Measurements from ENCODE around the gene PAX6.

PAX6 gene

GRCh38 chr11:31800398-31801265 lies 10.5 kb downstream of the PAX6 start:
- TF ChIP-seq OSR1 (CRISPR knock-in tag; IDR thresholded peaks at IDR 0.05) = no peak
- no peak for TF ChIP-seq BACH2 (CRISPR knock-in tag; IDR thresholded peaks at IDR 0.05; ENCODE audit: borderline replicate concordance)
- no peak for TF ChIP-seq ZNF70 (CRISPR knock-in tag; IDR thresholded peaks at IDR 0.05)
- TF ChIP-seq TCF4 (CRISPR knock-in tag; IDR thresholded peaks at IDR 0.05; ENCODE audit: borderline replicate concordance) = no peak
- no peak for TF ChIP-seq TOX (CRISPR knock-in tag; IDR thresholded peaks at IDR 0.05; ENCODE audit: borderline replicate concordance)
- no peak for TF ChIP-seq TSHZ2 (CRISPR knock-in tag; IDR thresholded peaks at IDR 0.05)
- TF ChIP-seq ZNF565 (CRISPR knock-in tag; conservative IDR thresholded peaks at IDR 0.05; ENCODE audit: low read depth) = no peak
- TF ChIP-seq ZC3H10 (CRISPR knock-in tag; IDR thresholded peaks at IDR 0.05) = no peak
- TF ChIP-seq, protein P1, sequence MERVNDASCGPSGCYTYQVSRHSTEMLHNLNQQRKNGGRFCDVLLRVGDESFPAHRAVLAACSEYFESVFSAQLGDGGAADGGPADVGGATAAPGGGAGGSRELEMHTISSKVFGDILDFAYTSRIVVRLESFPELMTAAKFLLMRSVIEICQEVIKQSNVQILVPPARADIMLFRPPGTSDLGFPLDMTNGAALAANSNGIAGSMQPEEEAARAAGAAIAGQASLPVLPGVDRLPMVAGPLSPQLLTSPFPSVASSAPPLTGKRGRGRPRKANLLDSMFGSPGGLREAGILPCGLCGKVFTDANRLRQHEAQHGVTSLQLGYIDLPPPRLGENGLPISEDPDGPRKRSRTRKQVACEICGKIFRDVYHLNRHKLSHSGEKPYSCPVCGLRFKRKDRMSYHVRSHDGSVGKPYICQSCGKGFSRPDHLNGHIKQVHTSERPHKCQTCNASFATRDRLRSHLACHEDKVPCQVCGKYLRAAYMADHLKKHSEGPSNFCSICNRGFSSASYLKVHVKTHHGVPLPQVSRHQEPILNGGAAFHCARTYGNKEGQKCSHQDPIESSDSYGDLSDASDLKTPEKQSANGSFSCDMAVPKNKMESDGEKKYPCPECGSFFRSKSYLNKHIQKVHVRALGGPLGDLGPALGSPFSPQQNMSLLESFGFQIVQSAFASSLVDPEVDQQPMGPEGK (CRISPR knock-in tag; IDR thresholded peaks at IDR 0.05; ENCODE audit: borderline replicate concordance) = no peak
- no peak for TF ChIP-seq GLIS3 (CRISPR knock-in tag; IDR thresholded peaks at IDR 0.05)
- TF ChIP-seq SNAI2 (CRISPR knock-in tag; IDR thresholded peaks at IDR 0.05) = no peak
- TF ChIP-seq RARB (CRISPR knock-in tag; IDR thresholded peaks at IDR 0.05) = no peak
- no peak for TF ChIP-seq ZNF8 (CRISPR knock-in tag; IDR thresholded peaks at IDR 0.05)
- TF ChIP-seq ZFP3 (CRISPR knock-in tag; IDR thresholded peaks at IDR 0.05) = no peak
- no peak for TF ChIP-seq CSDC2 (CRISPR knock-in tag; IDR thresholded peaks at IDR 0.05)
- TF ChIP-seq ISL1 (CRISPR knock-in tag; IDR thresholded peaks at IDR 0.05) = no peak
- ATAC-seq = no peak

GRCh38 chr11:31799435-31800397 lies 11.4 kb downstream of the PAX6 start:
- no peak for ATAC-seq
- no peak for TF ChIP-seq TSHZ2 (CRISPR knock-in tag; IDR thresholded peaks at IDR 0.05)
- TF ChIP-seq ZC3H10 (CRISPR knock-in tag; IDR thresholded peaks at IDR 0.05) = no peak
- TF ChIP-seq, protein P1 (CRISPR knock-in tag; IDR thresholded peaks at IDR 0.05; ENCODE audit: borderline replicate concordance) = no peak
- TF ChIP-seq ZNF565 (CRISPR knock-in tag; conservative IDR thresholded peaks at IDR 0.05; ENCODE audit: low read depth) = no peak
- no peak for TF ChIP-seq PPARA (CRISPR knock-in tag; IDR thresholded peaks at IDR 0.05; ENCODE audit: borderline replicate concordance)
- TF ChIP-seq, protein P2, sequence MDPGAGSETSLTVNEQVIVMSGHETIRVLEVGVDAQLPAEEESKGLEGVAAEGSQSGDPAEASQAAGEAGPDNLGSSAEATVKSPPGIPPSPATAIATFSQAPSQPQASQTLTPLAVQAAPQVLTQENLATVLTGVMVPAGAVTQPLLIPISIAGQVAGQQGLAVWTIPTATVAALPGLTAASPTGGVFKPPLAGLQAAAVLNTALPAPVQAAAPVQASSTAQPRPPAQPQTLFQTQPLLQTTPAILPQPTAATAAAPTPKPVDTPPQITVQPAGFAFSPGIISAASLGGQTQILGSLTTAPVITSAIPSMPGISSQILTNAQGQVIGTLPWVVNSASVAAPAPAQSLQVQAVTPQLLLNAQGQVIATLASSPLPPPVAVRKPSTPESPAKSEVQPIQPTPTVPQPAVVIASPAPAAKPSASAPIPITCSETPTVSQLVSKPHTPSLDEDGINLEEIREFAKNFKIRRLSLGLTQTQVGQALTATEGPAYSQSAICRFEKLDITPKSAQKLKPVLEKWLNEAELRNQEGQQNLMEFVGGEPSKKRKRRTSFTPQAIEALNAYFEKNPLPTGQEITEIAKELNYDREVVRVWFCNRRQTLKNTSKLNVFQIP (CRISPR knock-in tag; IDR thresholded peaks at IDR 0.05; ENCODE audit: borderline replicate concordance, low read depth) = no peak
- no peak for TF ChIP-seq RARB (CRISPR knock-in tag; IDR thresholded peaks at IDR 0.05)
- no peak for TF ChIP-seq CSDC2 (CRISPR knock-in tag; IDR thresholded peaks at IDR 0.05)
- TF ChIP-seq CREB5 (CRISPR knock-in tag; IDR thresholded peaks at IDR 0.05; ENCODE audit: low read depth) = no peak
- TF ChIP-seq ZNF8 (CRISPR knock-in tag; IDR thresholded peaks at IDR 0.05) = no peak
- no peak for TF ChIP-seq ARNTL (CRISPR knock-in tag; IDR thresholded peaks at IDR 0.05; ENCODE audit: borderline replicate concordance, low read depth)
- TF ChIP-seq, protein P3, sequence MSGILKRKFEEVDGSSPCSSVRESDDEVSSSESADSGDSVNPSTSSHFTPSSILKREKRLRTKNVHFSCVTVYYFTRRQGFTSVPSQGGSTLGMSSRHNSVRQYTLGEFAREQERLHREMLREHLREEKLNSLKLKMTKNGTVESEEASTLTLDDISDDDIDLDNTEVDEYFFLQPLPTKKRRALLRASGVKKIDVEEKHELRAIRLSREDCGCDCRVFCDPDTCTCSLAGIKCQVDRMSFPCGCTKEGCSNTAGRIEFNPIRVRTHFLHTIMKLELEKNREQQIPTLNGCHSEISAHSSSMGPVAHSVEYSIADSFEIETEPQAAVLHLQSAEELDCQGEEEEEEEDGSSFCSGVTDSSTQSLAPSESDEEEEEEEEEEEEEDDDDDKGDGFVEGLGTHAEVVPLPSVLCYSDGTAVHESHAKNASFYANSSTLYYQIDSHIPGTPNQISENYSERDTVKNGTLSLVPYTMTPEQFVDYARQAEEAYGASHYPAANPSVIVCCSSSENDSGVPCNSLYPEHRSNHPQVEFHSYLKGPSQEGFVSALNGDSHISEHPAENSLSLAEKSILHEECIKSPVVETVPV (CRISPR knock-in tag; IDR thresholded peaks at IDR 0.05) = no peak
- TF ChIP-seq GLIS3 (CRISPR knock-in tag; IDR thresholded peaks at IDR 0.05) = no peak
- TF ChIP-seq ESRRG (CRISPR knock-in tag; IDR thresholded peaks at IDR 0.05) = no peak
- no peak for TF ChIP-seq OSR1 (CRISPR knock-in tag; IDR thresholded peaks at IDR 0.05)
- no peak for TF ChIP-seq ZFP3 (CRISPR knock-in tag; IDR thresholded peaks at IDR 0.05)
